ENCODE results near the gene SIL1.

DNA sequence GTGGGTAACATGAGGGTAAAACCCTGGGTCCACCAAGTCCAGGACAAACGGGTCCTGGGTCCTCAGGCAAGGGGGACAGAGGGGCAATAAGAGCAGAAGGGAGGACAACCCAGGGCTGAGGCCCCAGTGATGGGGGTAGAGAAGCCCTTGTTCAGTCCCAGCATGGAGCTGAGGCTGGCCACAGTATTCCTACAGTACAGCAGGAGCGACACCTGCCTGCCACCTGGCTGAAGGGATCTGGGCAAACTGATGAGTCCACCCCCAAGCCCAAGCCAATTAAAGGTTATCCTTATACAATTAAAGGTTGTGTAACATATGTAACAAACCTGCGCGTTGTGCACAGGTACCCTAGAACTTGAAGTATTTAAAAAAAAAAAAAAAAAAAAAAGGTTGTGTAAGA, 225.3 kb downstream of the SIL1 start:
- no peak for TF ChIP-seq ZNF384 (IDR thresholded peaks at IDR 0.05)
- TF ChIP-seq HDGF (IDR thresholded peaks at IDR 0.05; ENCODE audit: borderline replicate concordance): no peak
- no peak for TF ChIP-seq FOXA1 (IDR thresholded peaks at IDR 0.05)

All from HEK293T (cell line).